Measurements from ENCODE around the gene FAM120C. TPM values are rescaled to one million over a fixed set of nuclear protein-coding genes. Genes with fewer than 3 reads are reported as not detected.

FAM120C gene
- total RNA-seq, 2 donors from 2014 or later, result 9.6 to 9.7 TPM

DNA sequence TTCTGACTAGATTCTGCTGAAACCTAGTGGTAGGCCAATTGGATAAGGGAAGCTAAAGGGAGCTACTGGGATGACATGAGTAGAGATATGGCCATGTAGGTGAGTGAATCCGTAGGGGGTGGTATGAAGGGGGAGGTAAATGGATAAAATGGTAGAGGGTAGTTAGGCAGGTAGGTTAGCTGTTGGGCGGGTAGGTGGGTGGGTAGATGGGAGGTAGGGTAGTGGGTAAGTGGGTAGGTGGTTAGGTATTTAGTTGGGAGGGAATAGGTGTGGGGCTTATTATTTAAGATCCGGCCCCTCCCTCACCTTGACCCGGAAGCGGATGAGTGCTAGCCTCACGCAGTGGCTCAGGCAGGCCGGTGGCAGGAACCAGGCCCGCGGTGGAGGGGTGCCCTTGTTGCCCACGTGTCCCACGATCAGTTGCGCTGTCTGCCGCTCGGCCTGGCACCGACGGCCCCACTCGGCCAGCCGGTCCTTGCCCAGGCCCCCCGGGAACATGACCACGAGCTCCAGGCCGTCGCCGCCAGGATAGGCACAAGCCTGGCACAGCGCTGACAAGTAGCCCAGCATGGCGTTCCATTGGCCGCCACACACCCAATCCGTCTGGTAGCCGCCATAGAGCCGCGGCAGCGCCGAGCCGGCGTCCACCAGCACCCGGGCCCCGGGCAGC is 725 bp downstream of the FAM120C start:
- no peak overlapping the region for H3K27ac Mint-ChIP-seq
- no peaks in the 10 kb centered on the region for H3K36me3 Mint-ChIP-seq (ENCODE audit: low read depth)
- no peaks in the 10 kb centered on the region for H3K27me3 ChIP-seq (ENCODE audit: control insufficient read depth, insufficient read depth, low read length, poor library complexity, severe bottlenecking)
- H3K4me3 ChIP-seq (ENCODE audit: low read length), result peak overlapping the region; percentile 85
- H3K9ac ChIP-seq (ENCODE audit: extremely low read depth, low read length, poor library complexity, severe bottlenecking), result no peak overlapping the region
- peaks cover 35% of the 10 kb centered on the region for H3K9me3 Mint-ChIP-seq
- no peaks in the 10 kb centered on the region for H3K9me3 ChIP-seq (ENCODE audit: control insufficient read depth, low read length)
- TF ChIP-seq, protein P1, sequence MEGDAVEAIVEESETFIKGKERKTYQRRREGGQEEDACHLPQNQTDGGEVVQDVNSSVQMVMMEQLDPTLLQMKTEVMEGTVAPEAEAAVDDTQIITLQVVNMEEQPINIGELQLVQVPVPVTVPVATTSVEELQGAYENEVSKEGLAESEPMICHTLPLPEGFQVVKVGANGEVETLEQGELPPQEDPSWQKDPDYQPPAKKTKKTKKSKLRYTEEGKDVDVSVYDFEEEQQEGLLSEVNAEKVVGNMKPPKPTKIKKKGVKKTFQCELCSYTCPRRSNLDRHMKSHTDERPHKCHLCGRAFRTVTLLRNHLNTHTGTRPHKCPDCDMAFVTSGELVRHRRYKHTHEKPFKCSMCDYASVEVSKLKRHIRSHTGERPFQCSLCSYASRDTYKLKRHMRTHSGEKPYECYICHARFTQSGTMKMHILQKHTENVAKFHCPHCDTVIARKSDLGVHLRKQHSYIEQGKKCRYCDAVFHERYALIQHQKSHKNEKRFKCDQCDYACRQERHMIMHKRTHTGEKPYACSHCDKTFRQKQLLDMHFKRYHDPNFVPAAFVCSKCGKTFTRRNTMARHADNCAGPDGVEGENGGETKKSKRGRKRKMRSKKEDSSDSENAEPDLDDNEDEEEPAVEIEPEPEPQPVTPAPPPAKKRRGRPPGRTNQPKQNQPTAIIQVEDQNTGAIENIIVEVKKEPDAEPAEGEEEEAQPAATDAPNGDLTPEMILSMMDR (conservative IDR thresholded peaks at IDR 0.05), result no peak
- WGBS, 2 experiments (ENCODE audit: insufficient coverage in 1 of 2, insufficient read length in 1 of 2), result 0 to 1% methylated on average over 1 to 36 of the region's 36 CpGs
- H3K4me1 Mint-ChIP-seq, result peaks cover 24% of the 10 kb centered on the region
- peak overlapping the region; percentile 66 for H3K4me3 Mint-ChIP-seq
- H3K36me3 ChIP-seq (ENCODE audit: control insufficient read depth, insufficient read depth, low read length), result no peaks in the 10 kb centered on the region
- H3K27ac ChIP-seq (ENCODE audit: low read depth, low read length), result no peak overlapping the region
- peak; percentile 70 for DNase-seq
- no peaks in the 10 kb centered on the region for H3K4me1 ChIP-seq (ENCODE audit: control insufficient read depth, insufficient read depth, low read length)
- no peaks in the 10 kb centered on the region for H3K27me3 Mint-ChIP-seq (ENCODE audit: insufficient read depth)

DNA sequence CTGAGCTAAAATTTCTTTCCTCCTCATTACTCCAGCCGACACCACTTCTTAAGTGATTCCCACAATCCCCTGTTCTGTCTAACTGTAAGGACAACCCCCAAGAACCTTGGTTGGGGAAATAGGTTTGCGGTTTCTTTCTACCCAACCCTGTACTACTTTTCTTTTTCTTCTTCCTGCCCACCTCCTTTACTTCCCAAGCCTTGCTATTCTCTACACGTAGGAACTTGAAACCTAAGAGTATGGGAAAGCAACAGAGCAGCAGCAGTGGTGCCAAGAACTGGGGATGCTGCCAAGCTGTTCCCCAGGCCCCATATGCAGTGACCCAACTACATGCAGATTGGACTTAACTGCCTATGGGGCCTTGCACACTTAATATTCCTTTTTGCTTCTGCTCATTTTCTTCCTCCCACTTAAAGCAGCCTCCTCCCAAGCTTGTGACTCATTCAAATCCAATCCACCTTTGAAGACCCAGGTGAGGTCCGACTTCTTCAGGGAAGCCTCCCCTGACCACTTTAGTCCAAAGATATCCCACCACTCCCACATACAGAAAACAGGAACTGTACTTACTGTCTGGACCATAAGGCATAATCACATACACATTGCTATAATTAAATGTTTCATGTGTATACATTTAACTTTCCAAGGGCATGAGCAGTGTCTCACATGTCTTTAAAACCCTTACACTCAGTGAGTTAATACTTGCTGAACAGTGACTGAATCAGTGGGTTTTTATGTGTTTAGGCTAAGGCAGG is 1.7 kb downstream of the FAM120C start:
- no peak overlapping the region for H3K9ac ChIP-seq (ENCODE audit: extremely low read depth, low read length, poor library complexity, severe bottlenecking)
- H3K27ac ChIP-seq (ENCODE audit: low read depth, low read length), result no peak overlapping the region
- H3K4me1 Mint-ChIP-seq, result peaks cover 24% of the 10 kb centered on the region
- H3K27ac Mint-ChIP-seq, result no peak overlapping the region
- H3K9me3 Mint-ChIP-seq, result peaks cover 37% of the 10 kb centered on the region
- WGBS, 2 experiments (ENCODE audit: insufficient coverage in 1 of 2, insufficient read length in 1 of 2), result 55% methylated on average over 4 of the region's 4 CpGs; no CpG with 5 or more reads in 1 of the 2 experiments
- no peaks in the 10 kb centered on the region for H3K27me3 Mint-ChIP-seq (ENCODE audit: insufficient read depth)
- peaks cover 7% of the 10 kb centered on the region for H3K36me3 Mint-ChIP-seq (ENCODE audit: low read depth)
- no peaks in the 10 kb centered on the region for H3K27me3 ChIP-seq (ENCODE audit: control insufficient read depth, insufficient read depth, low read length, poor library complexity, severe bottlenecking)
- no peaks in the 10 kb centered on the region for H3K4me1 ChIP-seq (ENCODE audit: control insufficient read depth, insufficient read depth, low read length)
- DNase-seq, result no peak
- peak overlapping the region; percentile 66 for H3K4me3 Mint-ChIP-seq
- H3K9me3 ChIP-seq (ENCODE audit: control insufficient read depth, low read length), result no peaks in the 10 kb centered on the region
- TF ChIP-seq, protein P1 (conservative IDR thresholded peaks at IDR 0.05), result no peak
- peak overlapping the region; percentile 85 for H3K4me3 ChIP-seq (ENCODE audit: low read length)
- H3K36me3 ChIP-seq (ENCODE audit: control insufficient read depth, insufficient read depth, low read length), result no peaks in the 10 kb centered on the region

DNA sequence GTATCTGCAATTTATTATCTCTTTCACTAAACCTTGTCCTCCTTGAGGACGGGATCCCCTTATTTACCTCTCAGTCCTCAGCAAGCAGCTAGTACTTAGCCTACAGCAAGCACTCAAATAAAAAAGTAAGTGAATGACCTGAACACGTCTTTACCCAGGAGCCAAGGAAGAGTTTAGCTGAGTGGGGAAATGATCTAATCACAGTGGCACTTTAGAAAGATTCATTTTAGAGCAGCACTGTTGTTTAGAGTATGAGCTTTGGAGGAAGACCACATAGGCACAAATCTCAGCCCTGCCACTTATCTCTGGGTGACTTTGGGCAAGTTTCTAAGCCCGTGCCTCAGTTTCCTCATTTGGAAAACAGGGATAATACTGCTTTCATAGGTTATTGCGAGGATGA is 2.7 kb downstream of the FAM120C start:
- Histone ChIP-seq H3K4me1 (ENCODE audit: control insufficient read depth, insufficient read depth, low read length) (no peaks in the 10 kb centered on the region), H3K27ac (ENCODE audit: low read depth, low read length) (no peak overlapping the region), H3K9ac (ENCODE audit: extremely low read depth, low read length, poor library complexity, severe bottlenecking) (no peak overlapping the region), H3K36me3 (ENCODE audit: control insufficient read depth, insufficient read depth, low read length) (no peaks in the 10 kb centered on the region), H3K9me3 (ENCODE audit: control insufficient read depth, low read length) (no peaks in the 10 kb centered on the region), H3K4me3 (ENCODE audit: low read length) (peak overlapping the region; percentile 85), H3K27me3 (ENCODE audit: control insufficient read depth, insufficient read depth, low read length, poor library complexity, severe bottlenecking) (no peaks in the 10 kb centered on the region)
- Mint-ChIP-seq H3K9me3 (peaks cover 34% of the 10 kb centered on the region), H3K27me3 (ENCODE audit: insufficient read depth) (no peaks in the 10 kb centered on the region), H3K4me3 (peak overlapping the region; percentile 66), H3K4me1 (peaks cover 24% of the 10 kb centered on the region), H3K27ac (no peak overlapping the region), H3K36me3 (ENCODE audit: low read depth) (peaks cover 7% of the 10 kb centered on the region)
- TF ChIP-seq, protein P1 (conservative IDR thresholded peaks at IDR 0.05), result no peak
- no peak for DNase-seq
- WGBS, 2 experiments (ENCODE audit: insufficient coverage in 1 of 2, insufficient read length in 1 of 2), result 78% methylated on average over 3 of the region's 4 CpGs; no CpG with 5 or more reads in 1 of the 2 experiments
